Fibroblast of lung (primary cell): ENCODE measurements around the gene PDZD4.

Experiments
- EZH2 ChIP-seq: IDR thresholded peaks from 2 replicates; pipeline ENCODE4 v1.5.1; 2012; ENCODE audit warnings: low read length, control low read depth, mild to moderate bottlenecking; ENCODE audit errors: missing control alignments
- TF ChIP-seq, protein P1 (sequence below), 2 donors: IDR thresholded peaks in 1 of 2; conservative IDR thresholded peaks in 1 of 2; 1 replicate in 1 of 2; 2 replicates in 1 of 2; pipeline ENCODE4 v1.5.1; 2011 to 2012; ENCODE audit warnings: low read length in 2 of 2, control low read depth in 1 of 2, inconsistent platforms in 1 of 2, low read depth in 1 of 2, mild to moderate bottlenecking in 1 of 2

GRCh38 chrX:153782871-153783270 is 47.5 kb downstream of the PDZD4 start:
- TF ChIP-seq, protein P1, sequence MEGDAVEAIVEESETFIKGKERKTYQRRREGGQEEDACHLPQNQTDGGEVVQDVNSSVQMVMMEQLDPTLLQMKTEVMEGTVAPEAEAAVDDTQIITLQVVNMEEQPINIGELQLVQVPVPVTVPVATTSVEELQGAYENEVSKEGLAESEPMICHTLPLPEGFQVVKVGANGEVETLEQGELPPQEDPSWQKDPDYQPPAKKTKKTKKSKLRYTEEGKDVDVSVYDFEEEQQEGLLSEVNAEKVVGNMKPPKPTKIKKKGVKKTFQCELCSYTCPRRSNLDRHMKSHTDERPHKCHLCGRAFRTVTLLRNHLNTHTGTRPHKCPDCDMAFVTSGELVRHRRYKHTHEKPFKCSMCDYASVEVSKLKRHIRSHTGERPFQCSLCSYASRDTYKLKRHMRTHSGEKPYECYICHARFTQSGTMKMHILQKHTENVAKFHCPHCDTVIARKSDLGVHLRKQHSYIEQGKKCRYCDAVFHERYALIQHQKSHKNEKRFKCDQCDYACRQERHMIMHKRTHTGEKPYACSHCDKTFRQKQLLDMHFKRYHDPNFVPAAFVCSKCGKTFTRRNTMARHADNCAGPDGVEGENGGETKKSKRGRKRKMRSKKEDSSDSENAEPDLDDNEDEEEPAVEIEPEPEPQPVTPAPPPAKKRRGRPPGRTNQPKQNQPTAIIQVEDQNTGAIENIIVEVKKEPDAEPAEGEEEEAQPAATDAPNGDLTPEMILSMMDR (conservative IDR thresholded peaks at IDR 0.05 in 1 of 2, IDR thresholded peaks at IDR 0.05 in 1 of 2; ENCODE audit: low read depth in 1 of 2, low read length in 2 of 2), result no peak
- no peak for TF ChIP-seq EZH2
